ENCODE results near the gene MOAP1.

- no peak for TF ChIP-seq CTCF (IDR thresholded peaks at IDR 0.05)
- TF ChIP-seq POLR2A (IDR thresholded peaks at IDR 0.05), result no peak
These were observed 21.1 kb downstream of the MOAP1 start for GRCh38 chr14:93163564-93163963.
